Central memory CD8-positive, alpha-beta T cell (primary cell): ENCODE results near the gene ZNF837.
"Not testable (repeated sequence)": the region's sequence is repeated elsewhere in the genome, so short reads cannot be mapped to it uniquely, and the experiment has no call there.

Source experiments
- ATAC-seq: fragments of 150-1000 bp; cut with Tn5 transposase; replicated peaks from 2 replicates; pipeline ENCODE4 v1.10.0; 2022; ENCODE audit warnings: mild to moderate bottlenecking, moderate FRiP score, moderate number of reproducible peaks; ENCODE audit not compliant: poor library complexity, severe bottlenecking; ENCODE audit errors: extremely low read depth
- DNase-seq, 2 donors: peaks; one replicate each; pipeline ENCODE4 v3.0.0; 2021; ENCODE audit warnings: low spot score in 2 of 2
- H3K27ac Mint-ChIP-seq: one replicate; pipeline ENCODE4 v1.8.0; 2022; ENCODE audit warnings: low read depth, mild to moderate bottlenecking, moderate library complexity, mixed read lengths
- H3K27me3 Mint-ChIP-seq: one replicate; pipeline ENCODE4 v1.8.0; 2022; ENCODE audit warnings: mixed read lengths
- H3K36me3 Mint-ChIP-seq: one replicate; pipeline ENCODE4 v1.8.0; 2022; ENCODE audit warnings: mild to moderate bottlenecking, moderate library complexity, mixed read lengths; ENCODE audit not compliant: insufficient read depth
- H3K4me1 Mint-ChIP-seq: one replicate; pipeline ENCODE4 v1.8.0; 2022; ENCODE audit warnings: mixed read lengths
- H3K4me3 Mint-ChIP-seq: one replicate; pipeline ENCODE4 v1.8.0; 2022; ENCODE audit warnings: mild to moderate bottlenecking, moderate library complexity, mixed read lengths
- H3K9me3 Mint-ChIP-seq: one replicate; pipeline ENCODE4 v1.8.0; 2022; ENCODE audit warnings: mixed read lengths

Gene ZNF837

DNA sequence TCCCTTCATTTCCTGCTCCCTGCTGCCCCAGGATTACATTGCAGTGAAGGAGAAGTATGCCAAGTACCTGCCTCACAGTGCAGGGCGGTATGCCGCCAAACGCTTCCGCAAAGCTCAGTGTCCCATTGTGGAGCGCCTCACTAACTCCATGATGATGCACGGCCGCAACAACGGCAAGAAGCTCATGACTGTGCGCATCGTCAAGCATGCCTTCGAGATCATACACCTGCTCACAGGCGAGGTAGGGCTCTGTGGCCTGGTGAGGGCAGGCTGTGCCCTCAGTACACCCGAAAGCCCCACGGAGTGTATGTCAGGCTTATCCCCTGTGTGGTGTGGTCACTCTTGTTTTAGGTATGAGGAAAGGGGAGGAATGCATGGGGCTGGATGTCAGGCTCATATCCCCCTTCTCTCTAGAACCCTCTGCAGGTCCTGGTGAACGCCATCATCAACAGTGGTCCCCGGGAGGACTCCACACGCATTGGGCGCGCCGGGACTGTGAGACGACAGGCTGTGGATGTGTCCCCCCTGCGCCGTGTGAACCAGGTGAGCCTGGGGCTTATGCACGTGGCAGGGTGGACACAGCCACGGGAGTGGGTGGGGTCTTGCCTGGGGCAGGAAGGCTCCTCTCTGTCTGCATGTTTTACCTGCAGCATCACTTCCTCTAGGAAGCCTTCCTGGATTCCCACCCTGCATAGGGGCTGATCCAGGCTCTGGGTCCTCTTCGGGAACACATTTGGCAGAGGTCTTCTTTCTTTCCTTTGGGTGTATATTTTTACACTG is 12.3 kb upstream of the ZNF837 start:
- ATAC-seq (no peak), DNase-seq (no peak)
- H3K36me3 Mint-ChIP-seq = peaks cover 55% of the 10 kb centered on the region
- no peak overlapping the region for H3K4me3 Mint-ChIP-seq
- no peak overlapping the region for H3K27ac Mint-ChIP-seq
- peaks cover 21% of the 10 kb centered on the region for H3K4me1 Mint-ChIP-seq
- H3K27me3 Mint-ChIP-seq = no peaks in the 10 kb centered on the region
- H3K9me3 Mint-ChIP-seq = no peaks in the 10 kb centered on the region

DNA sequence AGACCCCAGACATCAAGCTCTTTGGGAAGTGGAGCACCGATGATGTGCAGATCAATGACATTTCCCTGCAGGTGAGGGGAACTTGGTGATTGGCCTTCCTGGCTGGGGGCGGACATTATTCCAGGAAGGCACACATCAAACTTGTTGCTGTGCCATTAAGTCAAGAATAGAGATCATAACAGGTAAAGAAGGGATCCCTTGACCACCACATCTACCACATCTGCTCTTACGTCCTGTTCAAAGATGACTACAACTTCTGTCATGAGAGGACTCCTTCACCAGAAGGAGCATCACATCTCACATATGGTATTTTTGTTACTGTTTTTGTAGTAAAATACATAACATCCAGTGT is 7.3 kb upstream of the ZNF837 start:
- H3K4me1 Mint-ChIP-seq = peaks cover 24% of the 10 kb centered on the region
- H3K27me3 Mint-ChIP-seq = no peaks in the 10 kb centered on the region
- peak overlapping the region; percentile 98 for H3K27ac Mint-ChIP-seq
- ATAC-seq (no peak), DNase-seq (no peak)
- H3K36me3 Mint-ChIP-seq = peaks cover 70% of the 10 kb centered on the region
- no peaks in the 10 kb centered on the region for H3K9me3 Mint-ChIP-seq
- peak overlapping the region; percentile 89 for H3K4me3 Mint-ChIP-seq

DNA sequence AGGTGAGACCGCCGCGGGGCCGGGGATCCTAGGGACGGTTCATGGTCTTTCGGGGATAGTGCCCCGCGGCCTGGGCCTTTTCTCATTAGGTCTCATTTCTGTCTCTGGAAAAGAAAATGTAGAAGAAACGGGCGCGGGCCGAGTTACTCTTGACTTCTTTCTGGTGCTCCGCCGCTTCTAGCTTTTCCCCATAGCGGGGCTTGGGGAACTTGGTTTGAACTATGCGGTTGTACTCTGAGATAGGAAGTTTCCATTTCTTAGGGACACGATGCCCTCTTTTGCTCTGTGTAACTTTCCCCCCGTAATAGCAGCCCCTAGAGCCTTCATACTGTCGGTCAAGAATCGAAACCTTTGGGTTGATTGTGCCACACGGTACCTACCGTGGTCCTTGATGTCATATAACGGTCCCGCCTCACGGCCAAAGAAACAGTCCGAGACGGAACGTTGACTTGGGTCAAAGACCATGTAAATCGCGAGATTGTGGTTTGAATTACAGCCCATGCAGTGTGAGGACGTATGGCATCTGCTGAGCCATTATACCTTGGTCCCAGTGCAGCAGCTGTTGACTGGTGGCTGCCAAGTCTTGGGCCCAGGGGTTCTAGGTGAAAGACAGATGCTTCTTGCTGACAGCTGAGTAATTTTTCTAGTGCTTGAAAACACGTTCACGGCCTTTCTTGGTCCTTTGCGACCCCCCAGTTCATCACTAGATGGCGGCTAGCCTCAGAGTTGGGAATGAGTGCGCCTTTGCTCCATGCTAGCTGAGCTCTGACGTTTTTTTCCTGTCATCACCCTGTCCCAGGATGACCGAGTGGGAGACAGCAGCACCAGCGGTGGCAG is 6.7 kb upstream of the ZNF837 start:
- ATAC-seq (no peak), DNase-seq (no peak)
- H3K27ac Mint-ChIP-seq = peak overlapping the region; percentile 98
- H3K9me3 Mint-ChIP-seq = no peaks in the 10 kb centered on the region
- no peaks in the 10 kb centered on the region for H3K27me3 Mint-ChIP-seq
- peak overlapping the region; percentile 89 for H3K4me3 Mint-ChIP-seq
- H3K4me1 Mint-ChIP-seq = peaks cover 24% of the 10 kb centered on the region
- H3K36me3 Mint-ChIP-seq = peaks cover 65% of the 10 kb centered on the region

DNA sequence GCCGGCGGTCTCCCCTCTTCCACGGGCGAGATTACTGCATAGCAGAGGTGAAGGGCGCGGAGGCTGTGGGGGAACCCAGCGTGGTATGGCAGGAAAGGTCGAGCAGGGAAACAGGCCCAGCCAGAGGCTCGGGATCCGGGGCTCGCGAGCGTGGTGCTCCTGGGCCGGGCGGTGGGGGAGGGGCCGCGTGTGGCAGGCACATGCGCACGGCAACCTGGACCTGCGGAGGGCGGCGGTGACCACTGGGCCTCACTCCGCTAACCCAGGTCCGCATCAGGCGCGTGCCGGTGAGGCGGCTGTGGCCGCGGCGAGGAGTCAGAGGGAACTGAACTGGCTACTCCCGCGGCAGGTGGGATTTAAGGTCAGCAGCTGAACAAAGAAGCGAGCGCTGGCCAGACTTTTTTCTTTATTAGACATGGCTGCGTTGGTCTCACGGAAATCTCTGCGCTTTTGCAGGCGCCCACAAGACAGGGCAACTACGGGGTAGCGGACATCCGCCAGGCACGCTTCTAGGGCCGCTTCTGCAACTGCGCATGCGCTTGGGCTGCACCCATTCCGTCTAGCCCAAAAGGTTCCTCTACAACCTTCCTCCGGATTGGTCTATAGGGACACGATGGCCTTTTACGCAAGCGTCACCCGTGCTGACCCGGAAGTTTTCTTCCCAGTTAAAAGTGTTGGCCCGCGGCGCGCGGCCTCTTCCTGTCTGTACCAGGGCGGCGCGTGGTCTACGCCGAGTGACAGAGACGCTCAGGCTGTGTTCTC is 5.9 kb upstream of the ZNF837 start, which contains the start of gene RPS5:
Gene RPS5 (plus strand): TSS at position 694 of the 762 bp plus-strand sequence. CDS start 869 bp downstream, outside the sequence.
- Mint-ChIP-seq H3K4me3 (peak within 1 kb of the TSS; percentile 89), H3K27me3 (no peaks in the 10 kb centered on the region), H3K4me1 (peaks cover 29% of the 10 kb centered on the region), H3K36me3 (peaks cover 63% of the 10 kb centered on the region), H3K9me3 (no peaks in the 10 kb centered on the region), H3K27ac (peak within 1 kb of the TSS; percentile 98)
- peak; percentile 95 for ATAC-seq
- DNase-seq = peak; percentile 83 to 95

DNA sequence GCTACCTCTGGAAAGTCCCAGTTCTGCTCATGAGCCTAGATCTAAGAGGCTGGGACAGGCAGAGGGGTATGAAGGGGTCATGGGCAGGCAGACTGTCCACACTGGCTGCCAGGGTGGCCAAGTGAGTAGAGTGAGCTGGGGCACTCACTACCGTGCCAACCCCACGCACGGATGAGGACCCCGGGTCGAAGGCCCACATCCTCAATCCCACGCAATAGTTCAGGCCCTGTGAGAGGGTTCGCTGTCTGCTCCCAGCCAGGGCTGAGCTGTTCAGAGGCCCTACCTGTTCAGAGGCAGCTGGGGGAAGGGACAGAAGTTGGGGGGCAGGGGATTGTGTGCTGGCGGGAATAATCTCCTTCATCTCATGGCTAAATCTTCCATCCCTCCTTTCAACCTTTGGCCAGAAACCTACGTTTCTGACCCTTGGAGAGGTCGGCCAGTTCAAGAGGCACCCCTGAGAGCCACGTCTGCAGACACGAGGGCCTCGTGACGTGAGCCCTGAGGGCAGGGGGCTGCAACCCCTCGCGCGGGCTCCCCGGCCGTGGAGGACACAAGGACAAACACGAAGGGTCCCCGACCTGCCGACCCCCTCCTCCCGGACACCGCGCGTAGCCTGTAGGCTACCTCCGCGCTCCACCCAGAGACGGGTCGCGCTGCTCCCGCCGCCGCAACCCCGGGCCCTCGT is 5.2 kb upstream of the ZNF837 start:
- ATAC-seq (no peak), DNase-seq (no peak)
- Mint-ChIP-seq H3K27me3 (no peaks in the 10 kb centered on the region), H3K27ac (peak overlapping the region; percentile 98), H3K9me3 (no peaks in the 10 kb centered on the region), H3K4me1 (peaks cover 31% of the 10 kb centered on the region), H3K36me3 (peaks cover 58% of the 10 kb centered on the region), H3K4me3 (peak overlapping the region; percentile 89)

DNA sequence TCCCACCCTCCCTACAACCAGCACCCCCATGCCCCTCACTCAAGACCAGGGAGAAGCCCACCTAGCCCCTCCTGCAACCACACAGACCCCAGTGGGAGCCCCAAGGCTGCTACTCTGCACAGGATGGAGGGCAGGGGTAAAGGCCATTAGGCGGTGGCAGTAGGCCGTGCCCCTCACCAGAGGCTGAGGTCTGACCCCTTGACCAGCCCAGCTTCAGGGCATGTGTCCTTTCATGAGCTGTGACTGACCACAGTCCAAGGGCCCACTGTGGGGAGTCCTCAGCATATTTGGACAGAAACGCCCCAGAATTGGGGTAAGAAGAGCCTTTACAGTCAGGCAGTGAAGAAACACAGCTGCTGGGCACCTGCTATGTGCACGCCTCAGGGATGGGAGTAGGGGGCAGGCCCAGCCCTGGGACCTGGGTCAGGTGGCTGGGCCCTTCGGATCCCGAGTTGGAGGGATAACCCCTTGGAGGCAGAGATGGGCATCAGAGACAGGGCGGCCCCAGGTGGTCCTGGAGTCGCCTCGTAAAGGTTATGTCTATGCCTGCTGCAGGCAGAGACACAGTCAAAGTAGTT is 4.6 kb upstream of the ZNF837 start:
- DNase-seq (no peak), ATAC-seq (no peak)
- no peaks in the 10 kb centered on the region for H3K9me3 Mint-ChIP-seq
- H3K4me1 Mint-ChIP-seq = peaks cover 28% of the 10 kb centered on the region
- peak overlapping the region; percentile 89 for H3K4me3 Mint-ChIP-seq
- H3K27ac Mint-ChIP-seq = peak overlapping the region; percentile 98
- H3K27me3 Mint-ChIP-seq = no peaks in the 10 kb centered on the region
- peaks cover 54% of the 10 kb centered on the region for H3K36me3 Mint-ChIP-seq

DNA sequence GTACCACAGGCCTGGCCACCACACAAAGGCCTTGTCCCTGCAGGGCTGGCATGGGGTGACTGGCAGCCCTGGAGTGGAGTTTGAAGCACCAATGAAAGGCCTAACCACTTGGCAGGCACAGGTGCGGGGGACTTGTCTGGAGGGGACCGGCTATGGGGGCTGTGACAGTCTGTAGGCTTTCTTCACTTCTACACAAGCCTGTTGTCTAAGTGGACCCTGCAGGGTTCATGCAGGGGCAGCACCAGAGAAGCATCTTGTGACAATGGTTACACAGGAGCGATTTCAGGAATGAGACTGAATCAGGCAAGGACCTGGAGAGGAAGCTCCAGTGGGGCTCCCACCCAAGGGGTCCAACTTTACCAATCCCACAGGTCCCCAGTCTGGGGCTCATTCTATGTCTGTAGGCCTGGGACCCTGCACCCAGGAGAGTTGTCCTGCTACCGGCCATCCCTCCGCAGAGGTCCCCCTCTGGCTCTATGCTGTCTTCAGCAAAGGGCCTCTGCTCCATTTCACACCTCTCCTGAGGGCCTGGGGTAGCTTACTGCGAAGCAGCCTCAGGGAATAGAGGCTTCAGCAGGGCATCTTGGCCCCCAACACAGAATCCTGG is 2.3 kb upstream of the ZNF837 start:
- peak overlapping the region; percentile 94 for H3K27ac Mint-ChIP-seq
- peak overlapping the region; percentile 88 for H3K4me3 Mint-ChIP-seq
- H3K9me3 Mint-ChIP-seq = no peaks in the 10 kb centered on the region
- DNase-seq (no peak), ATAC-seq (no peak)
- no peaks in the 10 kb centered on the region for H3K27me3 Mint-ChIP-seq
- H3K4me1 Mint-ChIP-seq = peaks cover 42% of the 10 kb centered on the region
- peaks cover 44% of the 10 kb centered on the region for H3K36me3 Mint-ChIP-seq

DNA sequence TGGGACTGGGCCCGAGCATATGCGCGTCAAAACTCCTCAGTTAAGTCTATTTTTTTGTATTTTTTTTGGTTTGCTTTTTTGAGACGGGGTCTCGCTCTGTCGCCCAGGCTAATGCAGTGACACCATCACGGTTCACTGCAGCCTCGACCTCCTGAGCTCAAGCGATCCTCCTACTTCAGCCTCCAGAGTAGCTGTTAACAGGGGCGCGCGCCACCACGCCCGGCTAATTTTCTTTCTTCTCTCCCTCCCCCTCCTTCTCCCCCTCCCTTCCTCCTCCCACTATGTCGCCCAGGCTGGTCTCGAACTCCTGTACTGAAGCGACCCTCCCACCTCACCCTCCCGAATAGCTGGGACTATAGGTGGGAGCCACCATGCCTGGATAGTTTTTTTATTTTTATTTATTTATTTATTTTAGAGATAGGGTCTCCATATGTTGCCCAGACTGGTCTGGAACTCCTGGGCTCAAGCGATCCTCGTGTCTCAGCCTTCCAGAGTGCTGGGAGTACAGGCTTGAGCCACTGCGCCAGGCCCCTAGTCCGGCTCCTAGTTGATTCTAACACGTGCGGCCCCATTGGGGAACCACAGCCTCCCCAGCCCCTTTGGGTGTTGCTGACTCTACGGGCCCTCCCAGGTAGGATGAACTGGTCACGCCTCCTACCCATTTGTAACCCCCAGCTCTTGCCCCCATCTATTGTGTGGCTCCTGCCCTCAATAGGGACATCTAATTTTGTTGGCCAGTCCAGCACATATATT is 806 bp upstream of the ZNF837 start:
- ATAC-seq (no peak), DNase-seq (no peak)
- no peaks in the 10 kb centered on the region for H3K27me3 Mint-ChIP-seq
- peak overlapping the region; percentile 88 for H3K4me3 Mint-ChIP-seq
- peak overlapping the region; percentile 94 for H3K27ac Mint-ChIP-seq
- no peaks in the 10 kb centered on the region for H3K9me3 Mint-ChIP-seq
- peaks cover 32% of the 10 kb centered on the region for H3K4me1 Mint-ChIP-seq
- peaks cover 29% of the 10 kb centered on the region for H3K36me3 Mint-ChIP-seq

DNA sequence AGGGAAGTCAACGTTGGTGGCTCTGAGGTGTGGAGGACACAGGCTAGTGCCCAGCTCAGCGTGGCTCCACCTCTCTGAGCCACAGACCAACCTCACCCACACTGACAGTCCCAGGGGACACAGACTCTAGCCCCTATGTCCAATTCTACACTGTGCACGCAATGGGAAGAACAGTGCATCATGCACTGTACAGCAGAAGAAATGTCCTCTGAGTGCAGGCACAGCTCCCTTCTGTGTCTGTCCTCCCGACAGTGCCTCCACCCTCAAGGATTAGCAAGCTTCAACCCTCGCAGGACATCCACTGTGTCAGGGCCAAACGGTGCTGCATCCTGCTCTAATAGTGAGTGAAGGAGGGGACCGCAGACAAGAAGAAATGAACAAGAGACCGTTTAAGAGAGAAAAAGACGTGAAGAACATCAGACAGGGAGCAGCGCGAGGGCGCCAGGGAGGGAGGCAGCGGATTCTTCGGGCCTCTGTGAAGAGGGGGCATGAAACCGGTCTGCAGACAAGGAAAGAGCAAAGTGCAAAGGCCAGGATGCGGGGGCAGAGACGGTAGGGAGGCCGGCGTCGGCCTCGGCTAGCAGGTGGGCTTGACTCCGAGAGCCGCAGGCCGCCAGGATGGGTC is 681 bp downstream of the ZNF837 start:
- H3K27ac Mint-ChIP-seq = peak overlapping the region; percentile 94
- peaks cover 28% of the 10 kb centered on the region for H3K4me1 Mint-ChIP-seq
- H3K9me3 Mint-ChIP-seq = no peaks in the 10 kb centered on the region
- ATAC-seq = no peak
- H3K27me3 Mint-ChIP-seq = no peaks in the 10 kb centered on the region
- H3K4me3 Mint-ChIP-seq = peak overlapping the region; percentile 88
- peaks cover 17% of the 10 kb centered on the region for H3K36me3 Mint-ChIP-seq
- no peak for DNase-seq

DNA sequence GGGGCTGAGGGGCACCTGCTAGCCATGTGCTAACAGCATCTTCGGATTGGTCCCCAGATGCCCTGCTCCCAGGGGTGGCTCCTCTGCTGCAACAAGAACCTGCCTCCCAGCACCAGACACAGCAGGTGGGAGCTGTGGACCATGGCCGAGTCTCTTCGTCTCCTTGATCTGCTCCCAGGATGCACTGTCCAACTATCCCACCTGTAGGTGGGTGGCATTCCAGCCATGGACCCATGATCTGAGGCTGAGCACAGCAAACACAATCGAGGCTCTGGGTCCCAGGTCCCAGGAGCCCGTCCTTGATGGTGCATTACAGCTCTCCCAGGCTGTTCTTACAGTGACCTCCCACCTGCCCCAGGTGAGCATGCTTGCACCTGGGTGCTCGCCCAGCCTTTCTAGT is 1.6 kb downstream of the ZNF837 start:
- Mint-ChIP-seq H3K9me3 (no peaks in the 10 kb centered on the region), H3K27ac (peak overlapping the region; percentile 94), H3K36me3 (peaks cover 17% of the 10 kb centered on the region), H3K27me3 (no peaks in the 10 kb centered on the region), H3K4me3 (peak overlapping the region; percentile 88), H3K4me1 (peaks cover 28% of the 10 kb centered on the region)
- DNase-seq (no peak), ATAC-seq (no peak)

DNA sequence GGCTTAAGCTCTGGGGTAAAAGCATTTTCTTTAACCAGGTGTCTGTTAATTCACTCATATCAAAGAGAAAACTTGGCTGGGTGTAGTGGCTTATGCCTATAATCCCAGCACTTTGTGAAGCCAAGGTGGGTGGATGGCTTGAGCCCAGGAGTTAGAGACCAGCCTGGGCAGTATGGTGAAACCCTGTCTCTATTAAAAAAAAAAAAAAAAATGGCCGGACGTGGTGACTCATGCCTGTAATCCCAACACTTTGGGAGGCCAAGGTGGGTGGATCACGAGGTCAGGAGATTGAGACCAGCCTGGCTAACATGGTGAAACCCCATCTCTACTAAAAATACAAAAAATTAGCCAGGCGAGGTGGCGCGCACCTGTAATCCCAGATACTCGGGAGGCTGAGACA is 4.1 kb downstream of the ZNF837 start:
- not testable (repeated sequence) for H3K27ac Mint-ChIP-seq, H3K4me3 Mint-ChIP-seq, ATAC-seq, H3K9me3 Mint-ChIP-seq, DNase-seq, H3K27me3 Mint-ChIP-seq
- Mint-ChIP-seq H3K4me1 (peaks cover 22% of the 10 kb centered on the region), H3K36me3 (peaks cover 11% of the 10 kb centered on the region)
